GM20000 (cell line): ENCODE results near the gene XIRP1.

Source experiments
- DNase-seq: peaks from one replicate; pipeline ENCODE4 v3.0.0; 2012; ENCODE audit warnings: low spot score
- TF ChIP-seq, protein P1 (sequence below): IDR thresholded peaks from 2 replicates; pipeline ENCODE4 v1.5.1; 2012; ENCODE audit warnings: mild to moderate bottlenecking, control low read depth; ENCODE audit errors: extremely low read depth, missing control alignments

Gene XIRP1

DNA sequence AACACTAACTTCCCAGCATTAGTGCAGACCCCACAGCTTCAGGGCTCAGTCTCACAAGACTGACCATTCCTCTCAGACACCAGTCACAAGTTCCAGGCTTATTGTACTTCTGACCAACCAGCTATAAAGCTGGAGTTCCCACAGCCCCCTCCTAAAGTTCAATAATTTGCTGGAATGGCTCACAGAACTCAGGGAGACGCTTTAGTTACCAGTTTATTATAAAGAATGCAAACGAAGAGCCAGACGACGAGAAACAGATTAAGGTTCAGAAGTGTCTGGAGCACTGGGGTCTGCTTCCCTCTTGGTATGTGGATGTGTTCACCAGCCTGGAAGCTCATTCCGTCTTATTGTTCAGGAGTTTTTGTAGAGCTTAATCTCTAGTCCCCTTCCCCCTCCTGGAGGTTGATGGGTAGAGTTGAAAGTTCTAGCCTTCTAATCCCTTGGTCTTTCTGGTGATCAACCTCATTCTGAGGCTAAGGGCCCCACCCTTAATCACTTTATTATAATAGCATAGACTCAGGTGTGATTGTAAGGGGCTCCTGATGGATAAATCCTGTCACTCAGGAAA lies 34.2 kb downstream of the XIRP1 start:
- TF ChIP-seq, protein P1, sequence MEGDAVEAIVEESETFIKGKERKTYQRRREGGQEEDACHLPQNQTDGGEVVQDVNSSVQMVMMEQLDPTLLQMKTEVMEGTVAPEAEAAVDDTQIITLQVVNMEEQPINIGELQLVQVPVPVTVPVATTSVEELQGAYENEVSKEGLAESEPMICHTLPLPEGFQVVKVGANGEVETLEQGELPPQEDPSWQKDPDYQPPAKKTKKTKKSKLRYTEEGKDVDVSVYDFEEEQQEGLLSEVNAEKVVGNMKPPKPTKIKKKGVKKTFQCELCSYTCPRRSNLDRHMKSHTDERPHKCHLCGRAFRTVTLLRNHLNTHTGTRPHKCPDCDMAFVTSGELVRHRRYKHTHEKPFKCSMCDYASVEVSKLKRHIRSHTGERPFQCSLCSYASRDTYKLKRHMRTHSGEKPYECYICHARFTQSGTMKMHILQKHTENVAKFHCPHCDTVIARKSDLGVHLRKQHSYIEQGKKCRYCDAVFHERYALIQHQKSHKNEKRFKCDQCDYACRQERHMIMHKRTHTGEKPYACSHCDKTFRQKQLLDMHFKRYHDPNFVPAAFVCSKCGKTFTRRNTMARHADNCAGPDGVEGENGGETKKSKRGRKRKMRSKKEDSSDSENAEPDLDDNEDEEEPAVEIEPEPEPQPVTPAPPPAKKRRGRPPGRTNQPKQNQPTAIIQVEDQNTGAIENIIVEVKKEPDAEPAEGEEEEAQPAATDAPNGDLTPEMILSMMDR = no peak
- no peak for DNase-seq

DNA sequence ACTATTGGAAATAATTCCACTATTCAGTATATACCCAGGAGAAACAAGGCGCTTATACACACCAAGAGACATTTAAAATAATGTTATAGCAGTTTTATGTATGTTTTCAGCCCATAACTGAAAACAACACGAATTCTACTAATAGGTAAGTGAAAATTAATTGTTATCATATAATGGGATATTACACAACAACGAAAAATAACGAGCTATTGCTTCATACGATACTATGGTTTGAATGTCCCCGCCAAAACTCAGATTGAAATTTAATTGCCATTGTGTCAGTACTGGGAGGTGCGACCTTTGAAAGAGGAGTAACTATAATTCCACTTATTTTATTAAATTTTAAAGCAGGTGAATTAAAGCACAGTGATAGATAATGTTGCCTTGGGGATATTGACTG lies 35.0 kb downstream of the XIRP1 start:
- DNase-seq = no peak
- TF ChIP-seq, protein P1 = no peak

DNA sequence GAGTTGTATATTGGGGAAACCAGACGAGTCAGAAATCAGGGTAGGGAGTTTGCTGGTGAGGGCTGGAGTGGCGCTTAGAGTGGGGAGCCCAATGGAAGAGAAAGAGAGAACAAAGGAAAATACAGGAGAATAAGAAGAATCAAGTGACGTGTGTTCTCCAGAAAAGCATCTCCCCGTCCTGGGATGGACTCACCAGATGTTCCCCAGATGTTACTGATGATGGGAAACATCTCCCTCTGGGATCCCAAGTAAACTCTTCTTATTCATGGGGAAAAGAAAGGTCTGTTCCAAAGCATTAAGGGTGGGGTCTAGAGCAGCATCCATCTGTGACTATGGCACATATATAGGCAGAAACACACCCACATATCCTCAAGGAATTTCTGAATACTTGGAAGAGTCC lies 36.0 kb downstream of the XIRP1 start:
- DNase-seq = no peak
- TF ChIP-seq, protein P1 = no peak

DNA sequence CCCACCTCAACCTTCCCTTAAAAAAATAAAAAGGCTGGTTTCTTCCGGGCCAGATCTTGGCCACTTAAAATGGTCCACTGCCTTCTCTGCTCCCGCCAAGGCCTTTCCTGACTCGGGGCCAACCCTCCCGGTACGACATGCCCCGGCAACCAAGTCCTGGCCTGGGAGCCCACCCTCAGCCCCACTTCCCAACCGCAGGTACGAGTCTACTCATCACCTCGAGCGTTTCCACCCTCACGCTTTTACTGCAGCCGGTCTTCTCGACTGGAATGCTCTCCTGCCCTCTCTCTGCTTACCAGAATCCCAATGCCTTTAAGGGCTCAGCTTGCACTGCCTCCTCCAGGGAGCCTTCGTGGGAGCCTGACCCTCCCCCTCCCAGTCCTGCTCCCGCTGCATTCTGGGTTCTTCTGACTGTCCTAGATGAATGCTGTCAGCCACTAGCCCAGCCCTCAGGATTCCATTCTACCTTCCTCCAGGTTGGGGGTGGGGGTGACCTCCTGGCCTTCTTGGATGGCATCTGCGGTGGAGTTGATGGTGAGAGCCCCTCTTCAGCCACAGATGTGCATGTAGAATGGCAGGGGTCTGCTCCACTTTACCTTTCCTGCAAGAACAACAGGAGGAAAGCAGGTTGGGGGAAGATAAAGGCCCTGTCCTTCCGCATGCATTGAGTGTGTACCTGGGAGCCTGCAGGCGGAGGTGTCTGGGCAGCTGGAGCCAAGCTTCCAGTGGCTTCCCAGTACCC lies 37.9 kb downstream of the XIRP1 start:
- TF ChIP-seq, protein P1 = no peak
- no peak for DNase-seq

DNA sequence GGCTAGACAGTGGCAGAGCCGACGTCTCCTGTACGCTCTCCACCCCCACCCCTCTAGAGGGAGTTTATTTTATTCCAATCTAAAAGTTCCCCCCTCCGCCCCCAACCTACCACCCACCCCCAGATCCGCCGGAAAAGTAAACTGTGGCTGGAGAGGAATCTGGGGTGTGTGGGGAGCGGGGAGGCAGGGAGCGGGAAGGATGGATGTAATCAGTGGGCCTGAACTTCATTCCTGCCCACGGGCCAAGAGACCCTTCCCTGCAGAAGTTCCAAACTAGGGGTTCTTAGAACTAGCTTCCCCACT lies 38.5 kb downstream of the XIRP1 start:
- TF ChIP-seq, protein P1 = no peak
- DNase-seq = no peak

DNA sequence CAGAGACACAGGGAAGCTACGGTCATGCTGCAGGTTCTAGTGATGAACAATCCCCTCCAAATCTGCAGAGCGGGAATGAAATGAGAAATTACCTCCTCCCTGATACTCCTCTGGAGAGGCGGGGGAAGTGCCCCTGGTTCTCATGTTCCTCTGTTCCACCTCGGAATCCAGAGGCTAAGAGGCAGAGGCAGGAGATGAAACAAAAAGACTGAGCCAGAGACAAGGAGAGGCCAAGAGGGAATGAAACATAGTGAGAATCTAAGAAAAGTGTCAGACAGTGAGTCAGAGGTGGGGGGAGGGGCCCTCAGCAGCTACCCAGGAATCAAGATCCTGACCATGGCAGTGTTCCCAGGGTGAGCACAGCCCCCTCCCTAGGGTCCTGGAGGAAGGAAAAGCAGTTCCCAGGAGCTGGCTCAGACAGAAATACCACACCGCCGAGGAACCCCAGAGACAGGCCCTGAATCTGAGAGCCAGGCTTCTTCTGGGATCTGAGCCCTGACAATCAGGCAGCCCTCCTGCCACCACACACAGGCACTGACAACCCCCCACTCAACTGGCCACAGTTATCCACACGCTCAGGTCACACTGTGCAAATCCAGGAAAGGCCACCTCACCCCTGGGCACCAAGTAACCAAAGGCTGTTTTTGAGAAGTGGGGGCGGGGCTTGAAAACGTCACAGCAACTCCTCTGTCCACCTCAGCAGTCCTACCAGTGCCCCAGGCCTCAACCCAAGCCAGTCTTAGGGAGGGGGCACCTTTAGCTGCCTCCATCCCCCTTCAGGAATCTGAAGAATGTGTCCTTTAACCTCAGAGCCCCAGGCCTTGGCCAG lies 41.4 kb downstream of the XIRP1 start:
- no peak for DNase-seq
- TF ChIP-seq, protein P1 = no peak

DNA sequence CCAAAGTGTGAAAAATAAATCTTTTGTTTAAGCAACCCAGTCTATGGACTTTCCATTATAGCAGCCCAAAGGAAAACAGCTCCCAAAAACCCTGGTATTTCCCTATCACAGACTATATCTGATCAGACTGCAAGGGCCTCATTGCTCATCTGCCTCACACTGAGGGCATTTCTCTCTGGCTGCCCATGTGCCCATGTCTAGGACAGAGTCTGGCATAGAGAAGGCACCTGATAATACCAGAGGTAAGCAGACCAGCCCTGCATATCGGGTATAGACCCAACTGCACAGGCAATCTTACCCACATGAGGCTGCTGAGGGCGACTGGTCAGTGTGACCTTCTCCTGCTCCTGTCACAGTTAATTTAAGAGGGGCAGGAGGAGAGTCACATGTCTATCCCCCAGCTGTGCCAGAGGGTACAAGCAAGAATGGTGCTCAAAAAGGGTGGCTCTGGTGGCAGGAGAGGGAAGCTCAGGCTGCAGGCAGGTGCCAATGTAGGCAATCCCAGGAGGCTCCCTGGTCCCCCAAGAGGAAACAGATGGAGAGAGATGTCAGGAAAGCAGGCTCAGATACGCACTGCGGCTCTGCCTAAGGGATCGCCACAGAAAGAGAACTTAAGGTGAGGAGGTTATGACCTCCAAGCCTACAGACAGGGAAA lies 42.1 kb downstream of the XIRP1 start:
- DNase-seq = no peak
- TF ChIP-seq, protein P1 = no peak
